LNCAP (cell line): ENCODE data around the gene VAMP2.

Experiments used
- TF ChIP-seq, protein P1 (sequence below): fragments of 450-650 bp; IDR thresholded peaks from 2 replicates; pipeline ENCODE4 v1.5.1; 2017; ENCODE audit warnings: mild to moderate bottlenecking

VAMP2 gene

DNA sequence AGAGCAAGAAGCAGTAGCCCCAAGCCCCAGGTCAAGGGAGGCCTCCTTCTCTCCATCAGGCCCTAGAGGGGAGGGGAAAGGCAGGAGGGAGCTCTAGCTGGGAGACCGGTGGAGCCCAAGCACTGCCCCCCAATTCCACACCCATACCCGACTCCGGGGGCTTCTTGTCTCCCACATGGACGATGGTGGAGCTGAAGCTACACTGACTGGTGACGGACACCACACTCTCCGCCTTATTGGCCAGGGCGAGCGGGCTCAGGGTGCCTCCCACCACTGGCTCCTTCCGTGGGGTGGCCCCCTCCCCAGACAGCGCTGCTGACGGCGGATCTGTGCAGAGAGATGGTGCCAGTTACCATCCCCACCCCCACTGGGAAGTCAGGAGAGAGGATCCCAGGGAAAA, 16.9 kb downstream of the VAMP2 start:
- TF ChIP-seq, protein P1, sequence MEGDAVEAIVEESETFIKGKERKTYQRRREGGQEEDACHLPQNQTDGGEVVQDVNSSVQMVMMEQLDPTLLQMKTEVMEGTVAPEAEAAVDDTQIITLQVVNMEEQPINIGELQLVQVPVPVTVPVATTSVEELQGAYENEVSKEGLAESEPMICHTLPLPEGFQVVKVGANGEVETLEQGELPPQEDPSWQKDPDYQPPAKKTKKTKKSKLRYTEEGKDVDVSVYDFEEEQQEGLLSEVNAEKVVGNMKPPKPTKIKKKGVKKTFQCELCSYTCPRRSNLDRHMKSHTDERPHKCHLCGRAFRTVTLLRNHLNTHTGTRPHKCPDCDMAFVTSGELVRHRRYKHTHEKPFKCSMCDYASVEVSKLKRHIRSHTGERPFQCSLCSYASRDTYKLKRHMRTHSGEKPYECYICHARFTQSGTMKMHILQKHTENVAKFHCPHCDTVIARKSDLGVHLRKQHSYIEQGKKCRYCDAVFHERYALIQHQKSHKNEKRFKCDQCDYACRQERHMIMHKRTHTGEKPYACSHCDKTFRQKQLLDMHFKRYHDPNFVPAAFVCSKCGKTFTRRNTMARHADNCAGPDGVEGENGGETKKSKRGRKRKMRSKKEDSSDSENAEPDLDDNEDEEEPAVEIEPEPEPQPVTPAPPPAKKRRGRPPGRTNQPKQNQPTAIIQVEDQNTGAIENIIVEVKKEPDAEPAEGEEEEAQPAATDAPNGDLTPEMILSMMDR: no peak

DNA sequence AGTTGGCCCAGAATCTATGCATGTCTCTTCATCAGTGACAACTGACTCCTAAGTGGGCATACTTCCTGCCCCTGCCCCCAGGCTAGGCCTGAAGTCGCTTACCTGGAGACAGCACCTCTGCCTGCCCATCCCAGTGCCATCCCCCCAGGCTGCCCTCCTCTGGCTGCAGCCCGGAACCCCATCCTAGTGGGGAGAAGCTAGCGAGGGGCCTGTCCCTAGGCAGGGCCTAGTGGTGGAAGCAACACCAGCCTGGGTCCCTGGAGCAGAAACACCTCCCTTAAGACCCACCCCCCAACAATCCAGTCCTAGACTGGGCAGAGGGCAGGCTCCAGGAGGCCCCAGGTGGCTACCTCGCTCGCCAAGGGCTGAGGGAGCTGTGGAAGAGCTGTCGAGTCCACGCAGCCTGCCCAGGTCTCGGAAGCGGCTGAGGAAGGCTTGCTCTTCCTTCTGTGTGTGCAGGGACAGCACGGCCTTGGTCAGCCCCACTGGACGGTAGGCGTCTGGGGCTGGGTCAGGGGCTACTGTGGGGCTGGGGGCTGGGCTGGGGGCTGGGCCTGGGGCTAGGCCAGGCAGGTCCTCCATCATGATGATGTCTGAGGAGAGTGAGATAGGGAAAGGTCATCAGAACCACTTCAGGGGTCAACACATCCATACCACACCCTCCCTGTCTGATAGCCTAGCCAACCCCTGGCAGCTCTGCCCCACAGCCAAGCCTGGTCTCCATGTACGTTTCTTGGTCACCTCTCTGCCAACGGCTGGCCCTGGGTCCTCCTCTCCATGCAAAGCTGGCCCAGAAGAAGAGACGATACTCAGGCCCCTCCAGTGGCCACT, 18.1 kb downstream of the VAMP2 start:
- TF ChIP-seq, protein P1: no peak

GRCh38 chr17:8143581-8144400, 19.0 kb downstream of the VAMP2 start:
- TF ChIP-seq, protein P1: no peak

DNA sequence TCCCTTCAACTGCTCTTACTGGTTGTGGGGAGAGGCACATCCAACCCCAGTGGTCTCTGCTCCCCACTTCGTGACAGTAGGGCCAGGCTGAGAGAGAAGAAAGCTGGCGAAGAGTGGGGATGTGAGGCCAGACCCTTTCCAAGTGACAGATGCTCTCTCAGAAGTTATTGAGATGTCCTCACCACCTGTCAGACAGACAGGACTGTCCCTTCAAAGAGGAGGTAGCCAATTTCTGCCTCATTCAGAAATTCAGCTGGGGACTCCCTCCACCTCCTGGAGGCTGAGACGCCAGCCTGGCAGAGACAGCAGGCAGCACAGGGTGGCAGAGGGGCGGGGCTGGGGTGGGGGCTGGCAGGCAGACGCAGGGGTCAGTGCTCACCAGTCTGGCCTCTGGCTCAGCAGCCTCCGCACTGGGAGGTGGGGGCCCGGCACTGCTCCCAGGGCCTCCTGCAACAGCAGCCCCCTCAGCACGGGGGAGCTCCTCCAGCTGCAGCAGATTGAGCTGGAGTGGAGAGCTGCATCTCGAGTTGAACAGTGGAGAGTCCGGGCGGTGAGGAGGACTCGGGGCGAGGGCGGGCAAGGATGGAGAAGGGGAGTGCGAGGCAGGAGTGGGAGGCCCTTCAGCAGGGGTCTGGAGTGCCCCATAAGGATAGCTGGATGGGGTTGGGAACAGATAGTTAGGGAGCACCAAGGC, 19.7 kb downstream of the VAMP2 start:
- TF ChIP-seq, protein P1: no peak

DNA sequence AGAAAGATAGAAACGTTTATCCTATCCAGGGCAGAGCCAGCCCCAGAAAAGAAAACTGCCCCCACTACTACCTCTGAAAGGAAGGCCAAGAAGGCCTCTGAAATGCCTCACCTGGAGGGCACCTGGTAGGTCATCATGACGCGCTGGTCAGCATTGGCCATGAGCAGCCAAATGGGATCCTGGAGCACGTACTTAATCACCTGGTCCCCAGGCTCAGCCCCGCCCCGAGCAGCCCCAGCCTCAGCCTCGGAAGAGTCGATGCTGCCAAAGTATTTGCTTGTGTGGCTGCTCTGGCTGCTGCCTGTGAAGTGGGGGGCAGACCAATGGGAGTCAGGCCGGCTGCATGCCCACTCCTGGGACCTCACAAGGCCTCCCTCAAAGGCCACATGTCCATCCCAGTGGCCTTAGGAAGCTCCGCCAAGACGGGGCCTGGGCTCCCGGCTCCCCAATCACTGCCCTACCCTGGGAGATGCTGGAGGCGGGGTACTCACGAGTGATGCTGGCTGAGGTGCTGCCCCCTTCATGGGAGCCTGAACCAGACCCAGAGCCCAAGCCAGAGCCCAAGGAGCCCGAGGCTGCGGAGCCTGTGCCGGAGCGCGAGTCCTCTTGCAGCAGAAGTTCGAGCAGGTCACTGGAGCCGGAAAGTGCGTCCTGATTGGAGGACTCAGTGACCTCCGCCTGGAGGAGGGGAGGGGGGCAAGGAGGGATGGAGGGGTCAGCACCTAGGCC, 20.4 kb downstream of the VAMP2 start:
- TF ChIP-seq, protein P1: no peak

- TF ChIP-seq, protein P1: no peak
Observed at GRCh38 chr17:8141741-8142140, 21.0 kb downstream of the VAMP2 start.

- TF ChIP-seq, protein P1: no peak
Observed at GRCh38 chr17:8141045-8141444, 21.7 kb downstream of the VAMP2 start.
